MG63 (cell line): ENCODE data around the gene MS4A8. TPM values are rescaled to one million over a fixed set of nuclear protein-coding genes. Genes with fewer than 3 reads are reported as not detected.
"Not testable (repeated sequence)": the region's sequence is repeated elsewhere in the genome, so short reads cannot be mapped to it uniquely, and the experiment has no call there.

Source experiments
- DNase-seq: peaks from one replicate; pipeline ENCODE4 v3.0.0-alpha.2; 2020
- H3K27me3 ChIP-seq: fragments of 250-450 bp; sonication (Bioruptor Pico); 2 replicates; pipeline ENCODE4 v1.5.1; 2020; ENCODE audit warnings: mild to moderate bottlenecking, moderate library complexity
- H3K36me3 ChIP-seq: fragments of 250-450 bp; sonication (Bioruptor Pico); 2 replicates; pipeline ENCODE4 v1.5.1; 2020; ENCODE audit warnings: mild to moderate bottlenecking, moderate library complexity
- H3K4me3 ChIP-seq: fragments of 250-450 bp; sonication (Bioruptor Pico); 2 replicates; pipeline ENCODE4 v1.5.1; 2020; ENCODE audit warnings: mild to moderate bottlenecking, moderate library complexity
- H3K9me3 ChIP-seq: fragments of 250-450 bp; sonication (Bioruptor Pico); 2 replicates; pipeline ENCODE4 v1.5.1; 2020; ENCODE audit warnings: mild to moderate bottlenecking, moderate library complexity
- total RNA-seq: library from RNA; depleted of rRNA; stranded (reverse); fragments of >200 nt; shearing (Covaris generic); gene quantifications from 2 replicates; pipeline ENCODE4 v1.2.3, GENCODE V29; 2014; ENCODE audit warnings: low replicate concordance

Gene MS4A8
- total RNA-seq, 1 experiment from 2014 or later: not detected

DNA sequence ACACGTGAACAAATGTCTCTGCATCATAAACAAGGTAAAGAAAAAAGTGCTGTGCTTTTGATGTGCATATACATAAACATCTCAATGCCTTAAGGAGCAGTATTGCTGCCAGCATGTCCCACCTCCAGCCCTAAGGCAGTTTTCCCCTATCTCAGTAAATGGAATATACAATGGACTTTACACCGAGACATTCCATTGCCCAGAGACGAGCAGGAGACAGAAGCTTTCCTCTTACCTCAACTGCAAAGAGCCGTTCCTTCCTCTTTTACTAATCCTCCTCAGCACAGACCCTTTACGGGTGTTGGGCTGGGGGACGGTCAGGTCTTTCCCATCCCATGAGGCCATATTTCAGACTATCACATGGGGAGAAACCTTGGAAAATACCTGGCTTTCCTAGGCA, 14.0 kb downstream of the MS4A8 start:
- H3K4me3 ChIP-seq, H3K9me3 ChIP-seq, H3K36me3 ChIP-seq, H3K27me3 ChIP-seq, DNase-seq: not testable (repeated sequence)

- H3K9me3 ChIP-seq: peaks cover 2% of the 10 kb centered on the region; the same call in 1 of the 2 replicates
- no peaks in the 10 kb centered on the region for H3K36me3 ChIP-seq
- H3K4me3 ChIP-seq: no peak overlapping the region
- no peaks in the 10 kb centered on the region for H3K27me3 ChIP-seq
- DNase-seq: no peak
Measured at GRCh38 chr11:60717956-60718355, 18.5 kb downstream of the MS4A8 start.

DNA sequence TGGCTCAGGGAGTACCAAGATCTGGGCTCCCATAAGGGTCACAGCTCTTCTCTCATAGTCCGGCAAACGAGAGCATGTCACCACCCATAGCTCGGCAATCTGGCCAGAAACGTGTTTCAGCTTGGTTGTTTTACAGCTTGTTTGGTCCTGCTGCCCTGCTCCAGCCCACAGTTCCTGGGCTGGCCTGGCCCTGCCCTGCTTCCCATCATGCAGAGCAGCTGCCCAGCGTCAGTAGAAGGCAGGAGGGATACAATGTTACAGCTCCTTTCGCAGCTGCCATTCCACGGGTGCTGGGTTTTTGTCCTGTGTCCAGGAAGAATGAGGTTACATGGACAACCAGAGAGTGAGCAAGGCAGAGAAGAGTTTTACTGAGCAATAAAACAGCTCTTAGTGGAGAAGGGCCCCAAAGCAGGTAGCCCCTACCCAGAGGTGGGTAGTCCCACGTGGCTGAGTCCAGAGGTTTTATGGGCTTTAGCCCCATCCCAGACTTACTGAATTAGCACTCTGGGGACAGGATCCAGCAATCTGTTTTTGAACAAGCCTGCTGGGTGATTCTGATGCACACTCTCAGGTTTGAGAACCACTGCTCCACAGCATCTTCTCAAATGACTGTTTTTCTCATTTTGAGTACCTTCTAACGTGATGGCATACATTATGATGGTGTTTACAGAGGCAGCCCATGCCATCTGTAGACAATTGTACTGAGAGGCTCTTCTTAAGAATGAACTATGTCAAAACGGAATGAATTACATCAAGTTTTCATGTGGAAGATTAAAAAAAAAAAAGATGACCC, 19.3 kb downstream of the MS4A8 start:
- Histone ChIP-seq H3K4me3 (no peak overlapping the region), H3K27me3 (no peaks in the 10 kb centered on the region), H3K36me3 (no peaks in the 10 kb centered on the region), H3K9me3 (peaks cover 2% of the 10 kb centered on the region; the same call in 1 of the 2 replicates)
- DNase-seq: no peak

DNA sequence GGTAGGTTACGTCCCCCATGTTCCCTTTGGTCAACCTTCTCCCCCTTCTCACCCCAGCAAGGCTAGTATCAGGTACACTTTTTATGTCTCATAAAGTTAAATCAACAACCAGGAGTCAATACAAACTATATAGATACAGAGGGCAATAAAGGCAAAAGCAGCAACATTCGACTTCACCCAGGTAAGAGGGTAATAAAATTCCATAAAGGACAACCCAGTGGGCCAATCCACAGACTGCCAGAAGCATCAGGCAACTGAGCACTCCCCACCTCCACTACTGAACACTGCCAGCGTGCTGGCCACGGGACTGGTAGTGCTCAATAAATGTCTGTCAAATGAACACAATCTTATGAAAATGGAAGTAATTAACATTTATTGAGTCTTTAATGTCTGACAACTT, 20.0 kb downstream of the MS4A8 start:
- H3K4me3 ChIP-seq: no peak overlapping the region
- H3K27me3 ChIP-seq: no peaks in the 10 kb centered on the region
- no peak for DNase-seq
- peaks cover 2% of the 10 kb centered on the region; the same call in 1 of the 2 replicates for H3K9me3 ChIP-seq
- H3K36me3 ChIP-seq: no peaks in the 10 kb centered on the region

- no peak overlapping the region for H3K4me3 ChIP-seq
- no peak for DNase-seq
- no peaks in the 10 kb centered on the region for H3K36me3 ChIP-seq
- peaks cover 2% of the 10 kb centered on the region; the same call in 1 of the 2 replicates for H3K9me3 ChIP-seq
- no peaks in the 10 kb centered on the region for H3K27me3 ChIP-seq
Measured at GRCh38 chr11:60720460-60720859, 21.0 kb downstream of the MS4A8 start.

GRCh38 chr11:60724420-60724819, 25.0 kb downstream of the MS4A8 start, which contains the start of gene MS4A18:
TSS of gene MS4A18 (plus strand) at chr11:60724720.
- H3K9me3 ChIP-seq: no peaks in the 10 kb centered on the region
- H3K4me3 ChIP-seq: no peak within 1 kb of the TSS
- no peak for DNase-seq
- H3K36me3 ChIP-seq: no peaks in the 10 kb centered on the region
- peaks cover 4% of the 10 kb centered on the region; the same call in 1 of the 2 replicates for H3K27me3 ChIP-seq

DNA sequence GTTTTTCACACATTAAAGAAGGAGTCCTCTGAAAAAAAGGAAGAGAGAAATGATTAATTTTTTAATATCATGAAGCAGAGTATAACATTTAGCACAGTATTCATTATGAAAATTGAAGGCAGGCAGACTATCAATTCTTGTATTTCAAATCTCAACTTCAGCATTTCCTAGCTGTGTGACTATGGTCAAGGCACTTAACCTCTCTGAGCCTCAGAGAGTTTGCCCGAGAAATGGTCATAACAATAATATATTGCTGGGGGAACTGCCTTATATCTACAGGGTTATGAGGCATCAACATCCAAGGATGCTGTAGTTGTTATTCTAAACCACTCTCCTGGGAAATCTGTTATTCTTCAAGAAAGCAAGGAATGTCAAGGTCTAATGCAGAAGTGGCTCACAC, 26.2 kb downstream of the MS4A8 start:
- DNase-seq: no peak
- no peaks in the 10 kb centered on the region for H3K36me3 ChIP-seq
- no peak overlapping the region for H3K4me3 ChIP-seq
- H3K9me3 ChIP-seq: no peaks in the 10 kb centered on the region
- peaks cover 4% of the 10 kb centered on the region; the same call in 1 of the 2 replicates for H3K27me3 ChIP-seq

- Histone ChIP-seq H3K4me3 (no peak overlapping the region), H3K27me3 (peaks cover 4% of the 10 kb centered on the region; the same call in 1 of the 2 replicates), H3K9me3 (no peaks in the 10 kb centered on the region), H3K36me3 (no peaks in the 10 kb centered on the region)
- no peak for DNase-seq
Measured at GRCh38 chr11:60731586-60731985, 32.2 kb downstream of the MS4A8 start.

DNA sequence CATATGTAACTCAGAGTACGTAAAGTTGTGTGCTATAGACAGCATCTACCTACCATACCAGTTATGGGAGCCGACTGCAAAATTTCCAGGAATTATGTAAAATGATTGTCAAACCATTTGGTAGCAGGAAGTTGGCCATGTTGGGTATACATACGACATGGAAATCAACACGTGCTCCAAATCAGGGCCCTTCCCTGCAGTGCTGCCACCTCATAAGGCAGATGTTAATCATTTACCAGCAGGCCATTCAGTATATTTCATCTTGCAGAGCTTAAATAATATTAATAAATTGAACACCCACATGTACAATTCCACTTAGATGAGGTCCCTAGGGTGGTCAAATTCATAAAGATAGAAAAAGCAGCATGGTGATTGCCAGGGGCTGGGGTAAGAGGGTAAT, 34.9 kb downstream of the MS4A8 start:
- DNase-seq: no peak
- Histone ChIP-seq H3K27me3 (no peaks in the 10 kb centered on the region), H3K9me3 (no peaks in the 10 kb centered on the region), H3K36me3 (no peaks in the 10 kb centered on the region), H3K4me3 (no peak overlapping the region)

DNA sequence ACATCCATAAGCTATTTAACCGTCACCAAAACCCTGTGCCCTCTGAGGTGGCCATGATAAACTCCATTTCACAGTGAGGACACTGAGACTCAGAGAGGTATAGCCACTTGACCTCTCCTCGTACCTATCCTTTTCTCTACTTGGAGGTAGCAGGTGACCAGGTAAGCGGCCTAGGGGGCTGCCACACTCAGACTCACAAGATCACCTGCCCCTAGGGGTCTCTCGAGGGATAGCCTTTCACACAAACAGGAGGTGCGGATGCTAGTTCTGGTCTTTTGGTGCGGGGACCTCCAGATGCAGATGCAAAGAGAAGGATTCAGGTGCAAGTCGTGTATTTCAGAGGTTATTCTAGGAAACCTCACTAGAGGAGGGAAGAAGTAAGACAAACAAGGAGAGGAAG, 39.7 kb downstream of the MS4A8 start:
- H3K36me3 ChIP-seq: no peaks in the 10 kb centered on the region
- no peak overlapping the region for H3K4me3 ChIP-seq
- H3K27me3 ChIP-seq: no peaks in the 10 kb centered on the region
- peaks cover 3% of the 10 kb centered on the region; the same call in 1 of the 2 replicates for H3K9me3 ChIP-seq
- no peak for DNase-seq

DNA sequence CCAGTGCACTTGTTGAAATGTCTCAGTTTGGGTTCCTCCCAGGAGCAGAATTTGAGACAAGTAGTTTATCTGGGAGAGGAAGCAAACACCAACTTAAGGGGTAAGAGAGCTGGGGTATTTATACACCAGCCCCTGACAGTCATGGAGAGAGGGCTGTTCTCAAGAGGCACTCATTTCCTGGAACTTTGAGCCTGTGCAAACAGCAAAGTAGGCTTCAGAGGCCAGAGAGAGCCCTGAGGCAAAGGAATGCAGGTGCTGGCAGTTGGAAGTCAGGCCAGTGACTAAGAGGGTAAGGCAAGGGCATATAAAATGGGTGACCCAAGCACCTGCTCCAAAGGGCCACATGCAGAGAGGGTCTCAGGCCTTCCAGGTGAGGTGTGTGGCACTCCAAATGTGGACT, 41.2 kb downstream of the MS4A8 start:
- no peak overlapping the region for H3K4me3 ChIP-seq

GRCh38 chr11:60741421-60741820, 42.0 kb downstream of the MS4A8 start:
- Histone ChIP-seq H3K4me3 (no peak overlapping the region), H3K27me3 (no peaks in the 10 kb centered on the region), H3K36me3 (no peaks in the 10 kb centered on the region), H3K9me3 (peaks cover 3% of the 10 kb centered on the region; the same call in 1 of the 2 replicates)
- no peak for DNase-seq

More for the DNA sequence above, 41.2 kb downstream of the MS4A8 start:
- DNase-seq: no peak
- H3K9me3 ChIP-seq: peaks cover 3% of the 10 kb centered on the region; the same call in 1 of the 2 replicates
- H3K27me3 ChIP-seq: no peaks in the 10 kb centered on the region
- H3K36me3 ChIP-seq: no peaks in the 10 kb centered on the region

DNA sequence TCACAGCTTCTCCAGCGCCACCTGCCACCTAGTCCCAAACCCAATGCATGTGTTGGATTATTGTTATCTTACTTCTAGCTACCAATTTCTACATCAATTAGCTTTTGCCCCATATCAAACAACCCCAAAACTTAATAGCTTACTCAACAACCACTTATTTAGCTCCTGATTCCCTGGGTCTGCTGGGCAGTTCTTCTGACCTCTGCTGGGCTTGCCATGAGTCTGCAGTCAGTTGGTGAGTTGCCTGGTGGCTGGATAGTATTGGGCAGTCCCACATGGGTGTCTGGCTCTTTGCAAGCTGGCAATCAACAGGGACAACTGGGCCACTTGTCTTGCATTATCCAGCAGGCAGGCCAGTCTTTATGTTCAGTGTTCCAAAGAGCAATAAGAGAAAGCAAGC, 43.6 kb downstream of the MS4A8 start:
- Histone ChIP-seq H3K36me3 (no peaks in the 10 kb centered on the region), H3K27me3 (no peaks in the 10 kb centered on the region), H3K4me3 (no peak overlapping the region), H3K9me3 (peaks cover 3% of the 10 kb centered on the region; the same call in 1 of the 2 replicates)
- DNase-seq: no peak

GRCh38 chr11:60744114-60744513, 44.7 kb downstream of the MS4A8 start:
- Histone ChIP-seq H3K27me3 (no peaks in the 10 kb centered on the region), H3K36me3 (no peaks in the 10 kb centered on the region), H3K9me3 (peaks cover 3% of the 10 kb centered on the region; the same call in 1 of the 2 replicates), H3K4me3 (no peak overlapping the region)
- DNase-seq: no peak

- DNase-seq: no peak
- H3K36me3 ChIP-seq: no peaks in the 10 kb centered on the region
- no peak overlapping the region for H3K4me3 ChIP-seq
- H3K27me3 ChIP-seq: no peaks in the 10 kb centered on the region
- H3K9me3 ChIP-seq: no peaks in the 10 kb centered on the region
Measured at GRCh38 chr11:60747359-60747873, 48.0 kb downstream of the MS4A8 start.

DNA sequence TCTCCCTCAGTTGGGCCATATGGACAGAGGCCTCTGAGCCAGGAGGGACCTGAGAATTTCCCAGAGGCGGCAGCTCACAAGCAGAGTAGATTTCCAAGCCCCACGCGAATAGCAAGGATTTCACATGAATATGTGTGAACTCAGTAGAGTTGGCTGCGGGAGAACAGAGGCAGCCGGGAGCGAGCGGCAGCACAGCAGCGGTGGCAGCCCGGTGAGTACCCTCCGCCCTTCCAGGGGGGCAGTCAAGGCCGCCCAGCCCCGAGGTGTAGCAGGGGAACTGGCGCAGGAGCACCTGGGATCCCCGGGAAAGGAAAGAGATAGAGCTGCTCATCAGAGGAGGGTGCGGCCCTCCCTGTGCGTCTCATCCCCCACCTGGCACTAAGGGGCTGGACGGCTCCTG, 48.8 kb downstream of the MS4A8 start:
- DNase-seq: no peak
- H3K9me3 ChIP-seq: no peaks in the 10 kb centered on the region
- H3K4me3 ChIP-seq: no peak overlapping the region
- H3K36me3 ChIP-seq: no peaks in the 10 kb centered on the region
- 0 out of 2 replicates have a peak, but pooled peaks cover 3% of the 10 kb centered on the region for H3K27me3 ChIP-seq

DNA sequence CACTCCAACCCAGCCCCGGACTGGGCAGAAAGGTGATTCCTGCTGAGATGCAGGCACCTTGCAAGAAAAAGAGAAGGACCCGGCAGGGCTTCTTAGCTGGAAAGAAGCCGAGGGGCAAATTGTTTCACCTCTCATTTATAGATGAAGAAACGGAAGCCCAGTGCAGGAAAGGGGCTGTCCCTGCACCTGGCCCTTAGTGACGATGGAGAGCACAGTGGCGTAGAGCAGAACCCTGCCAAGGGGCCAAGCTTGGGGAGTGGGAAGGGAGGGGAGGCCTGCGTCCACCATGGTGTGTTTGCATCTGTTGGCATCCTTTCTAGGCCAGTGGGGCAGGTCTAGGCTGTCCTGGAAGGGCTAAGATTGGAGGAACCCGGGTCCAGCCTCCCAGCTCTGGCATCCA, 49.4 kb downstream of the MS4A8 start:
- no peaks in the 10 kb centered on the region for H3K9me3 ChIP-seq
- no peak overlapping the region for H3K4me3 ChIP-seq
- no peak for DNase-seq
- H3K27me3 ChIP-seq: 0 out of 2 replicates have a peak, but pooled peaks cover 5% of the 10 kb centered on the region
- H3K36me3 ChIP-seq: no peaks in the 10 kb centered on the region

DNA sequence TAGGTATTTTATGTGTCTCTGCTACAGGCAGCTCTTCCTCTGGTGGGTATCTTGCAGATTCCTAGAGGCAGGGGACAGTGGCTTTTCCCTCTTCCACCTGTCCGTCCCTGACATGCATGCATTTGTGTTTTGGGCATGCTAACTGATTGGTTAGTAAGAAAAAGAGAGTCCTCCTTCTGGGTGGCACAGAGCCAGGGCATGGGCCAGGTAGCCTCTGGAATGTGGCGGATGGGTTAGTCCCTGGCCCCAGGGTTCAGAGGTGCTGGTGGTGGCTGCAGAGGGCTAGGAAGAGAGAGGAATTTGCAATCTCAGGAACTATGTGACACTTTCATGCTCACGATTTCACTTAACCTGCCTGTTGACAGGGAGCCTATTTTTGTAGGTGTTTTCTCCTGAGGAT, 51.5 kb downstream of the MS4A8 start:
- no peaks in the 10 kb centered on the region for H3K36me3 ChIP-seq
- no peak for DNase-seq
- H3K4me3 ChIP-seq: no peak overlapping the region
- H3K9me3 ChIP-seq: no peaks in the 10 kb centered on the region
- H3K27me3 ChIP-seq: 0 out of 2 replicates have a peak, but pooled peaks cover 5% of the 10 kb centered on the region
